Measurements from ENCODE around the gene WDR91.

Gene WDR91

GRCh38 chr7:135186841-135187253, 24.5 kb downstream of the WDR91 start:
- DNase-seq (ENCODE audit: low read depth): no peak
- TF ChIP-seq, protein P1, sequence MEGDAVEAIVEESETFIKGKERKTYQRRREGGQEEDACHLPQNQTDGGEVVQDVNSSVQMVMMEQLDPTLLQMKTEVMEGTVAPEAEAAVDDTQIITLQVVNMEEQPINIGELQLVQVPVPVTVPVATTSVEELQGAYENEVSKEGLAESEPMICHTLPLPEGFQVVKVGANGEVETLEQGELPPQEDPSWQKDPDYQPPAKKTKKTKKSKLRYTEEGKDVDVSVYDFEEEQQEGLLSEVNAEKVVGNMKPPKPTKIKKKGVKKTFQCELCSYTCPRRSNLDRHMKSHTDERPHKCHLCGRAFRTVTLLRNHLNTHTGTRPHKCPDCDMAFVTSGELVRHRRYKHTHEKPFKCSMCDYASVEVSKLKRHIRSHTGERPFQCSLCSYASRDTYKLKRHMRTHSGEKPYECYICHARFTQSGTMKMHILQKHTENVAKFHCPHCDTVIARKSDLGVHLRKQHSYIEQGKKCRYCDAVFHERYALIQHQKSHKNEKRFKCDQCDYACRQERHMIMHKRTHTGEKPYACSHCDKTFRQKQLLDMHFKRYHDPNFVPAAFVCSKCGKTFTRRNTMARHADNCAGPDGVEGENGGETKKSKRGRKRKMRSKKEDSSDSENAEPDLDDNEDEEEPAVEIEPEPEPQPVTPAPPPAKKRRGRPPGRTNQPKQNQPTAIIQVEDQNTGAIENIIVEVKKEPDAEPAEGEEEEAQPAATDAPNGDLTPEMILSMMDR (IDR thresholded peaks at IDR 0.05; ENCODE audit: control insufficient read depth, extremely low read depth, insufficient read depth): no peak
- no peak overlapping the region for H3K4me3 ChIP-seq (ENCODE audit: low read depth, low read length)

GRCh38 chr7:135186261-135186540, 25.1 kb downstream of the WDR91 start:
- TF ChIP-seq, protein P1 (IDR thresholded peaks at IDR 0.05; ENCODE audit: control insufficient read depth, extremely low read depth, insufficient read depth): no peak
- no peak for DNase-seq (ENCODE audit: low read depth)
- H3K4me3 ChIP-seq (ENCODE audit: low read depth, low read length): no peak overlapping the region

DNA sequence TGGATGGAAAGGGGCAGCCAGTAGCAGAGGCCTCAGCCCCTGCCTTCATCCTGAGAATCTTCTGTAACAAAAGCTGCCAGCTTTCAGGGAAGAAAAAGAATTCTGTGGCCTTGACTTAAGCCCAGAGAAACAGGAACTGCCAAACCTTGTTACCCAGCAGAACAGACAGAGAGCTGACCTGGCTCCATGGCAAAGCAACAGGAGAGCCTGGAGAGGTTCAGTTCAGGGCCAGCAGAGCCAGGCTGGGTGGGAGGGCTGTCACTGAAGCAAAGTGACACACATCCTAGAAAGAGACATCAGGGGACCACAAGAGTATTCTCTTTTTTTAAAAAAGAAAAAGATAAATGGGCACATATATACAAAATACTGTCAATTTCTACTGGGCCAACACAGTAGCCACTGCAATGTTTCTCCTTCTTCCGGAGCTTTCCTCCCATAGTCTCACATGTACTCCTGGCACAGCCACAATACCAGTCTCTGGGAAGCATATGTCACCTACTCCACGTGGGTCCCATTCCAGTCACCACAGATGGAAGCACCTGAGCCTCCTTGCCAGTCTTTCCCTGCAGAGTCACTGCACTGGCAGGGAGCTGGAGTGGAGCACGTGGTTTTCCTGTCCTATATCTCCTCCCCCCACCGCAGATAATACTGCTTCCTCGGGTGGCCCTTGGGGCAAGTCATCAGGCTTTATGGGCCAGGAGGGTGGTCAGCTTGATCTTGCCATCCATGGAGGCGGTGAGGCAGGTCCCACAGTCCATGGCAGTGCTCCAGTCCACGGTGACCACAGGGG, 25.7 kb downstream of the WDR91 start:
- TF ChIP-seq, protein P1 (IDR thresholded peaks at IDR 0.05; ENCODE audit: control insufficient read depth, extremely low read depth, insufficient read depth): no peak
- DNase-seq (ENCODE audit: low read depth): no peak
- no peak overlapping the region for H3K4me3 ChIP-seq (ENCODE audit: low read depth, low read length)

GRCh38 chr7:135184254-135184841, 27.0 kb downstream of the WDR91 start:
- TF ChIP-seq, protein P1 (IDR thresholded peaks at IDR 0.05; ENCODE audit: control insufficient read depth, extremely low read depth, insufficient read depth): no peak
- no peak overlapping the region for H3K4me3 ChIP-seq (ENCODE audit: low read depth, low read length)
- no peak for DNase-seq (ENCODE audit: low read depth)

- TF ChIP-seq, protein P1 (IDR thresholded peaks at IDR 0.05; ENCODE audit: control insufficient read depth, extremely low read depth, insufficient read depth): no peak
- DNase-seq (ENCODE audit: low read depth): no peak
- no peak overlapping the region for H3K4me3 ChIP-seq (ENCODE audit: low read depth, low read length)
Measured at GRCh38 chr7:135183478-135183877, 27.8 kb downstream of the WDR91 start.

DNA sequence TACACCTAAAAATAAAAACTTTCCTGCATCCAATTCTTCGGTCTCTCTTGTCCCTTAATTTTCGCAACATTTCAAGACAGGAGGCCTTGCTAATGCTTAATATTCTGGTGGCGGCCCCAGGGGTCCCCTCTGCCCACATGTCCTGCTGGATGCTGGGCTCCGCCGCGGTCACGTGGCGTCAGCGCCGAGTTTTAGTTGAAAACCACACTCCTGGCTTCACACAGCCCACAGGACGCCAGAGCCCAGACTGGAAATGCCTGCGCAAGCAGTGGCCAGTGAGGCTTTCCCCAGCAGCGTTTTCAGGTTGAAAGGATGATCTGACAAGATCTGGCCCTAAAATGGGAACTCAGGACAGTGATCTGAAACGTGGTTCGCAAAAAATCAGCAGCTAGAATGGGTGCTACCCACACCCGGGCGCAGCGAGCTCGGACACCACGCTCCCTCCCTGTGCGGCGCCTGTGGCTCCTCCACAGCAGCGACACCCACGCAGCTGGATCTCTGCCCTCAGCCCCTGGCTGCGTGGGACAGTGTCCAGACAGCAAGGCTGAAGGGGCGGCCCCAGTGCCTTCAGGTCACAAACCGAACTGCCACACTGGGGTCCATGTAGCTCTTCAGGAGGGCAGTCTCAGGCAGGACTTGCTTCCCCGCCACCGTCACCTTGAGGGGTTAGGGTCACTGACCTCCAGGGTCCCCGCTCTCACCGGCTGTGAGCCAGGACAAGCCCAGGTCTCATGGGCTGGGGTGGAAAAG, 29.2 kb downstream of the WDR91 start:
- TF ChIP-seq, protein P1 (IDR thresholded peaks at IDR 0.05; ENCODE audit: control insufficient read depth, extremely low read depth, insufficient read depth): no peak
- no peak overlapping the region for H3K4me3 ChIP-seq (ENCODE audit: low read depth, low read length)
- DNase-seq (ENCODE audit: low read depth): no peak
